ENCODE data around the gene CAMK2A. TPM values are rescaled to one million over a fixed set of nuclear protein-coding genes. Genes with fewer than 3 reads are reported as not detected.

Gene CAMK2A
- total RNA-seq, 1 experiment from 2014 or later, result not detected

- peak; percentile 88 for DNase-seq (ENCODE audit: extremely low read depth, low read depth)
Measured at GRCh38 chr5:150217873-150218692, 71.5 kb downstream of the CAMK2A start.

- DNase-seq (ENCODE audit: extremely low read depth, low read depth), result no peak
Measured at GRCh38 chr5:150217038-150217437, 72.5 kb downstream of the CAMK2A start.

- peak; percentile 33 for DNase-seq (ENCODE audit: extremely low read depth, low read depth)
Measured at GRCh38 chr5:150215979-150216944, 73.3 kb downstream of the CAMK2A start.

- no peak for DNase-seq (ENCODE audit: extremely low read depth, low read depth)
Measured at GRCh38 chr5:150214289-150214688, 75.3 kb downstream of the CAMK2A start.

- no peak for DNase-seq (ENCODE audit: extremely low read depth, low read depth)
Measured at GRCh38 chr5:150213530-150213929, 76.0 kb downstream of the CAMK2A start.

GRCh38 chr5:150211156-150212030, 78.2 kb downstream of the CAMK2A start:
- DNase-seq (ENCODE audit: extremely low read depth, low read depth), result peak; percentile 76

- peak; percentile 40 for DNase-seq (ENCODE audit: extremely low read depth, low read depth)
Measured at GRCh38 chr5:150210644-150211043, 78.9 kb downstream of the CAMK2A start.

GRCh38 chr5:150209099-150209635, 80.4 kb downstream of the CAMK2A start:
- DNase-seq (ENCODE audit: extremely low read depth, low read depth), result peak; percentile 99

GRCh38 chr5:150208187-150209098, 81.1 kb downstream of the CAMK2A start:
- peak; percentile 91 for DNase-seq (ENCODE audit: extremely low read depth, low read depth)

GRCh38 chr5:150206779-150207115, 82.8 kb downstream of the CAMK2A start:
- no peak for DNase-seq (ENCODE audit: extremely low read depth, low read depth)

- no peak for DNase-seq (ENCODE audit: extremely low read depth, low read depth)
Measured at GRCh38 chr5:150206098-150206778, 83.3 kb downstream of the CAMK2A start.

- no peak for DNase-seq (ENCODE audit: extremely low read depth, low read depth)
Measured at GRCh38 chr5:150204590-150204960, 85.0 kb downstream of the CAMK2A start.

GRCh38 chr5:150203832-150204589, 85.6 kb downstream of the CAMK2A start:
- no peak for DNase-seq (ENCODE audit: extremely low read depth, low read depth)

GRCh38 chr5:150202501-150202900, 87.1 kb downstream of the CAMK2A start:
- no peak for DNase-seq (ENCODE audit: extremely low read depth, low read depth)

- DNase-seq (ENCODE audit: extremely low read depth, low read depth), result no peak
Measured at GRCh38 chr5:150197476-150197875, 92.1 kb downstream of the CAMK2A start.

- no peak for DNase-seq (ENCODE audit: extremely low read depth, low read depth)
Measured at GRCh38 chr5:150196986-150197385, 92.6 kb downstream of the CAMK2A start.

- DNase-seq (ENCODE audit: extremely low read depth, low read depth), result no peak
Measured at GRCh38 chr5:150196514-150196913, 93.1 kb downstream of the CAMK2A start.
